CMK (cell line): ENCODE data around the gene OTUD5.

Experiments used
- DNase-seq: peaks from one replicate; pipeline ENCODE4 v3.0.0-alpha.2; 2010; ENCODE audit warnings: low read depth

Gene OTUD5

GRCh38 chrX:48911412-48912182 is 45.8 kb downstream of the OTUD5 start, which contains the start of gene SLC35A2:
Gene SLC35A2 (minus strand): TSS chrX:48911646. CDS start chrX:48911636, 10 bp downstream.
- peak; percentile 63 for DNase-seq

GRCh38 chrX:48910926-48911411 is 46.4 kb downstream of the OTUD5 start:
- no peak for DNase-seq

DNA sequence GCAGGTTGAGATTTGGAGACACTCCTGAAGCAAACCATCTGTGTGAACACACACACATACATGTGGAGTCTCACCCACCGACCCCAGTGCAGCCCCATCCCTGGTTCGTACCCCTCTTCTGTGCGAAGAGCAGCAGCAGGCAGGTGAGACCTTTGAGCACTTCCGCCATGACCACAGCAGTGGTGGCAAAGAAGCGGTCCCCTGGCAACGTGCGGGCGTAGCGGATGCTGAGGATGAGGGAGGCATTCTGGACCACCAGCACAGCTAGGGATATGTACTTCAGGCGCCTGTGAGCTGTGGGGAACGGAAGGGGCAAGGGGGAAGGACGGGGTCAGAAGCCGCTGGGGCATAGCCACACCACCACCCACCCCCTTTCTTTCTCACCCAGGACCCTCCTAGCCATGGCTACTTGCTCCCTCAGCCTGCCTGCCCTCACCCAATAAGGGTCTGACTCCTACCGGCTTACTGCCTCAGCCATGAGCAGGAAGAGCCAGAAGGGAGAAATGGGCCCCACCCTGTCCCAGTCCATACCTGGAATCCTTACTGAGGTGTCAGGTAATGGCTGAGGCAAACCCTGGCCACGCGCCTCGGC is 47.6 kb downstream of the OTUD5 start:
- DNase-seq: no peak

DNA sequence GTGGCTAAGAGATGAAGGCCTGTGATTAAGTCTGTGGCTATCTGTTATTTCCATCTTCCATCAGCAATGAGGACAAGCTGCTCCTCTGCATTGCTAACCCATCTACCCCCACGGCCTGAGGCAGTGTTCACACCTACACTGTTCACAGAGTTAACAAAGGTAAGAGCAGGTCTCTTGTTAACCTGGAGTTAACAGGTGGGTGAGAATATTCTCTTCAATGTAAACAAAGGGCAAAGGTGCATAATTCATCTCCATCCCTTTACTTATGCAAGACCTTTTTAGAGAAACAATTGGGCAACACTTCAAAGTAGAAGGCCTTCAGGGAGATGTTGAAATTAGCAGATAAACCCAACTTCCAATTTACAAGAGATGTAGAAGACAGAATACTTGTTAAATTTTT is 48.8 kb downstream of the OTUD5 start:
- DNase-seq: no peak

GRCh38 chrX:48905090-48905790 is 52.2 kb downstream of the OTUD5 start:
- DNase-seq: no peak

DNA sequence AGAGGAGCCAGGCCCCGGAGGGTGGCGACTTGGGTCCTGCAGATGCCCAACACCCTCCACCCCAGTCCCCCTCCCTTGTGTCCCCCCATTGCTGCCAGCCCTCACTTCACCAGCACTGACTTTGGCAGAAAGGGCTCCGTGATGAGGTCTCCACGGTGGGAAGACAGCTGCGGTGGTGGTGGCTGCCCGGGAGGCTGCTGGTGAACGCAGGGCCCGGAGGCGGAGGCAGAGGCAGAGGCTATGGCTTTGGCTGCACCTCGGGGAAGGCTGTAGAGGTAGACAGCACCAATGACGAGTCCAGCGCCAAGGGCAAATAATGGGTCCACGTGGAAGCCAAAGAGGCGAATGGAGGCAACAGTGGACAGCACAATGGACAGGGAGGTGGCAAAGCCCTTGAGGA is 52.8 kb downstream of the OTUD5 start:
- no peak for DNase-seq

DNA sequence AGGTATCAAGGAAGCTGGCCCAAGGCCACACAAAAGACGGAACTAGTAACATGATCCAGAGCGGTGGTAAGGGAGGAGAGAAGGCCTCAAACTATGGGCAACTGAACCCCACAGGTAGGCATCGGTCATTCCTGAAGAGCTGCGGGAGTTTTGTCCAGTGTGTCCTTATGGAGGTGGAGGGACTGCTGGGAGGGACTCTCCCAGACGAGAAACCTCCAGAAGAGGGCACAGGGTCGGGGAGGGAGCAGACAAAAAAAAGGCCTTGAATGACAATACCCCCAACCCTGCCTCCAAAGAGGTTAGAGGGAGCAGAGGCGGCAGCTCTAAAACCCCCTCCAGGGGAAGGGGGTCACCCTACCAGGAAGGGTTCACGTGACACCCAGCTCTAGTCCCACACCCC is 53.2 kb downstream of the OTUD5 start:
- DNase-seq: no peak

- no peak for DNase-seq
These were observed 54.1 kb downstream of the OTUD5 start for GRCh38 chrX:48903290-48903689.

DNA sequence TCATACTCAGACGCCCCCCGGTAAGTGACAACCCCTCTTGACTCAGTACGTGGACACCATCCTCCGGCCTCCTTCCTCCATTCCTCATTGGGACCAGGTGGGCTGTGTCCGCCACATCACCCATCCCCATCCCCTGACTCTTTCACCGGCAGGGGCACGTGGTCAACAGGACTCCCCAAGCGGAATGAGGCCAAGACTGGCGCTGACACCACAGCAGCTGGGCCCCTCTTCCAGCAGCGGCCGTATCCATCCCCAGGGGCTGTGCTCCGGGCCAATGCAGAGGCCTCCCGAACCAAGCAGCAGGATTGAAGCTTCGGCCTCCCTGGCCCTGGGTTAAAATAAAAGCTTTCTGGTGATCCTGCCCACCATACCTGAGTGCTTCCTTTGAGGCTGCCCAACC is 54.6 kb downstream of the OTUD5 start:
- no peak for DNase-seq

DNA sequence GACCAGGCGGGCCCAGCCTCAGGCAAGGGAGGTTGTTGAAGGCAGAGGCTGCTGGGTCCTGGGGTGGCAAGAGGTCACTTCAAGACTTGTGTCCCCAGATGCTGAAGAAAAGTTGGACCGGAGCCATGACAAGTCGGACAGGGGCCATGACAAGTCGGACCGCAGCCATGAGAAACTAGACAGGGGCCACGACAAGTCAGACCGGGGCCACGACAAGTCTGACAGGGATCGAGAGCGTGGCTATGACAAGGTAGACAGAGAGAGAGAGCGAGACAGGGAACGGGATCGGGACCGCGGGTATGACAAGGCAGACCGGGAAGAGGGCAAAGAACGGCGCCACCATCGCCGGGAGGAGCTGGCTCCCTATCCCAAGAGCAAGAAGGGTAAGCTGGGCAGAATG is 55.3 kb downstream of the OTUD5 start:
- DNase-seq: no peak

GRCh38 chrX:48901069-48901468 is 56.3 kb downstream of the OTUD5 start:
- no peak for DNase-seq

DNA sequence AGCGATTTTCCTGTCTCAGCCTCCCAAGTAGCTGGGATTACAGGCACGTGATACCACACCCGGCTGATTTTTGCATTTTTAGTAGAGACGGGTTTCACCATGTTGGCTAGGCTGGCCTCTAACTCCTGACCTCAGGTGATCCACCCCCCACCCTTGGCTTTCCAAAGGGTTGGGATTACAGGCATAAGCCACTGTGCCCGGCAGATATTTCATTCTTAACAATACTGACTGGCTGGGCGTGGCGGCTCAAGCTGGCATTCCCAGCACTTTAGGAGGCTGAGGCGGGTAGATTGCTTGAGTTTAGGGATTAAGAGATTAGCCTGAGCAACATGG is 58.4 kb downstream of the OTUD5 start:
- DNase-seq: no peak

DNA sequence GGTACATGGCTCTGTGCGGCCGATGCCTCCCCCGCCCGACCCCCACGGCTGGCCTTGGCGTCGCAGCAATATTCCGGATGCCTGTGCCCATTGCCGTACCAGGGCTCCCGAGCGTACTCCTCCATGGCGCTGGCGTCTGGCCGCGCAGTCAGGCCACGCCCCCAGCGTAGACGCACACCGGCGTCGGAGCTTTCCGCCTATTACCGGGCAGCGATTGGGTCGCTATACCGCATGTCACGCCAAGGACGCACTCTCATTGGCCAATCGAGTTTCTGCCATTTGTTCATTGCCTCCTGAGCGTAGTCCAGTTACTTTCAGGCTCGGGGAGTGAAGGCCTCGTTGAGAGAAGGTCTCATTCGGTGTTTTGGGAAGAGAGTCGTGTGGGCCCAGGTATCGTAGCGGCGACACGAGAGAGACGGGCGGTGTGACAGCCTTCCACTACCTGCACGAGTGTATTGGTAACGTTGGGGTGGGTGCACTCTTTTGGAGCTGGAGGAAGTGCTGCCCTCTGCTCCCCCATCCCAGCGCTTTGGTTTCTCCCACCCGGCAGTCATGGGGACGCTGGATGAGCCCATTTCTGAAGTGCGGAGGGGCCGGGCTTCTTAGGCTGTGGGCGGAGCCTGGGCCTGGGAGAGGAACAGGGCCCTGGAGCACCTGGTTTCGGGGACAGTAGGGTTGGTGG is 59.6 kb downstream of the OTUD5 start, which contains the start of the genes PQBP1 and TIMM17B:
Gene PQBP1, plus strand, starts transcription at position 306 of the 682 bp plus-strand sequence. CDS start 580 bp downstream, outside the sequence.
Gene TIMM17B, minus strand, starts transcription at position 144 of the 682 bp plus-strand sequence. Its CDS starts 19 bp downstream, at position 125.
- DNase-seq: peak; percentile 96

DNA sequence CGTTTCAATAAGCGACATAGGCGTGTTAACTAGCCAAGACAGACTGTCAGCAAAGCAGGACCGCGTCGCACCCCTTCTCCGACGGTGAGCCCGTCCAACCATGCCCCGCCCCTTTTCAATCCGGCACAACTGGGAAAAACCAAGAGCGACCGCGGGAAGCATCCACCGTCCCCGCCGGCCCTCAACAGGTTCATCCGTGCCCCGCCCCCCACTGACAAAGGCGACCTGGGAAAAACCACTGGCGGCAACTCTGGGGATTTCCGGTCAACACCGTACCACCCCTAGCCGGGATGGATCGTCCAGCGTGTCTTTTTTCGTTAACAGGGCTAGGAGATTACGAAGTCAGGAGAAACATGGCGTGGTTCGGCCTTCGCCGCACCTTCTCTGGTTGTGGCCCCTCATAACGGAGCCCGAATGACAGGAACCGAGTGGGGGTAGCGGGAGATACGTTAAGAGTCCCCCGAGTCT is 60.2 kb downstream of the OTUD5 start:
- peak; percentile 66 for DNase-seq

DNA sequence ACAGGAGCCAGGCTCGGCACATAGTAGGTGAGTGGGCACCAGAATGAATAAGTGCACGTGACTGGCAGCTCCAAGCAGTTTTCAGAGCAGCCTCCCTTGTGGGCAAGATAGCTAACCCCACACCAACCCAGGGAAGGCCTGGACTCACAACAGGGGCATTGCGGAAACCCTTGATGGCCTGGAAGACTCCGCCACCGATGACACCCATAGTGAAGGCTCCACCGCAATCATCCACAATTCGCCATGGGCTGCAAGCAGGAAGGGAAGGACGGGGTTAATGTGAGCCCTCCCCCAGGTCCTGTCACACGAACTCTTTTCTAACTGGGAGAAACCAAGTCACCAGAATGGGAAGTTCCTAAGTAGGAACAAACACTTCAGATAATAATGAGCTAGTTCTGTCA is 60.8 kb downstream of the OTUD5 start:
- DNase-seq: no peak

GRCh38 chrX:48894891-48895290 is 62.5 kb downstream of the OTUD5 start:
- no peak for DNase-seq

GRCh38 chrX:48893556-48894348 is 63.7 kb downstream of the OTUD5 start:
- no peak for DNase-seq

DNA sequence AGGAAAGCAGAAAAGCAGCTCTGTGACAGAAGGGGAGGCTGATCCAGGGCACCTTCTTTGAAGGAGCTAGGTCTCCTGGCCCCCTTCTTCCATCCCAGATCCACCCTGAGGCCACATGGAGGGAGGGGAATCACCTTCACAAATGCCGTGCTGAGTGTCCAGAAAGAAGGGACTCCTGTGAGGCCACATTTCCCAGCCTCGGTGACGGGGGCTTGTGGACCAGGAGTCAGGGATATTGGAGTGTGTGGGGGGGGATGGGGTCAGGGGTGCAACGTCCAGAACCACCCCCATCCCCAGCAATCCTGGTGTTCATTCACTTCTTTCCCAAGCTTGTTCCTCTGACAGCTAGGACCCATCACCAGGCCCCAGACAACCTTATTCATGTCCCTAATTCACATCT is 64.5 kb downstream of the OTUD5 start:
- no peak for DNase-seq

GRCh38 chrX:48891402-48892288 is 65.8 kb downstream of the OTUD5 start:
- peak; percentile 83 for DNase-seq

DNA sequence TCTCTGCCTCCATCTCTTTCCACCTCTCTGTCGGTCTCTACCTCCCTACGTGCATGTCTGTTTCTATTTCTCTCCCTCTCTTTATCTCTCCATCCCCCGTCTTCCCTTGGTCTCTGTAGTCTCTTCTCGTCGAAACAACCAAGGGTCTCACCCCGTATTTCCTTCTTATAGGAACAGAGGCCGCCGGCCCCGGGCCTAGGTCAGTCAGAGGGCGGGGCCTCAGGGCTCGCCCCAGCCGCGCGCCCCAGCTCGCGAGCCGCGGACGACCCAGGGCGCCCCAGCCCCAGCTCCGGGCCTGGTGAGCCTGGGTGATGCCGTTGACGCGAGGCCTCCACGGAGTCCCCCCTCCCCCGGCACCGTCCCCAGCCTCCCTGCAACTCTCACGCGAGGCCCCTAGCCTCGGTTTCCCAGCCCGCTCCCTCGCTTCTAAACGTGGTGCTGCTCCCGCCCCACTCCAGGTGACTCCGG is 66.4 kb downstream of the OTUD5 start:
- DNase-seq: no peak
